K562 (cell line): ENCODE data around the gene BRINP1. TPM values are rescaled to one million over a fixed set of nuclear protein-coding genes. Genes with fewer than 3 reads are reported as not detected.

Experiments used
- ATAC-seq: fragments of 200-7000 bp; cut with Tn5 transposase; 3 replicates; pipeline ENCODE4 v1.9.1; 2020; ENCODE audit warnings: moderate library complexity
- BruUV-seq: library from RNA; stranded (reverse); fragments of 400-500 nt; replicated peaks from 2 replicates; lab custom pipeline; 2021; lab: Mats Ljungman, UMichigan
- CTCF ChIA-PET: fragments of 300-600 bp; formaldehyde crosslinking; extraction: SDS; loops from one replicate; lab custom pipeline; 2021; ENCODE audit warnings: low intra/inter-chr PET ratio; lab: Yijun Ruan, JAX
- POLR2A ChIA-PET: fragments of 300-600, 350-650 bp; sonication (Branson Sonifier 250); formaldehyde crosslinking; extraction: SDS; loops from one replicate; lab custom pipeline; 2021; ENCODE audit warnings: antibody characterized with exemption, inconsistent platforms; lab: Yijun Ruan, JAX
- DNase-seq, 4 experiments: peaks; one replicate each; pipeline versions ENCODE4 v3.0.0 to v3.0.0-alpha.2; 2011 to 2018; ENCODE audit warnings: low spot score in 3 of 4, mixed read lengths in 3 of 4; ENCODE audit errors: extremely low read depth in 1 of 4
- FAIRE-seq: peaks from 2 replicates; lab custom pipeline; 2011; peaks lifted over from hg19 to GRCh38; lab: Jason Lieb, UNC
- H2AFZ ChIP-seq: 2 replicates; pipeline ENCODE4 v1.6.0; 2011; ENCODE audit warnings: low read depth, low read length, control low read depth, inconsistent platforms
- H3K27ac ChIP-seq: fragments of 200-600 bp; 3 replicates; pipeline ENCODE4 v1.8.0; 2011; ENCODE audit warnings: low read depth, mild to moderate bottlenecking, control low read depth, inconsistent platforms, low read length, moderate library complexity, mixed read lengths; ENCODE audit errors: extremely low read depth
- H3K27me3 ChIP-seq, 2 experiments: fragments of 300-600 bp in 1 of 2; 2 replicates in 1 of 2; 3 replicates in 1 of 2; pipeline versions ENCODE4 v1.6.0 to v1.8.0; 2011; ENCODE audit warnings: inconsistent platforms in 2 of 2, low read length in 2 of 2, mild to moderate bottlenecking in 1 of 2, mixed read lengths in 1 of 2, moderate library complexity in 1 of 2; ENCODE audit not compliant: control insufficient read depth in 2 of 2, insufficient read depth in 2 of 2
- H3K36me3 ChIP-seq: fragments of 300-600 bp; 3 replicates; pipeline ENCODE4 v1.8.0; 2011; ENCODE audit warnings: mild to moderate bottlenecking, low read length, inconsistent platforms; ENCODE audit not compliant: control insufficient read depth, insufficient read depth
- H3K4me1 ChIP-seq, 2 experiments: fragments of 200-600 bp in 1 of 2; replicated peaks in 1 of 2; 2 replicates in 1 of 2; 3 replicates in 1 of 2; pipeline versions ENCODE4 v1.5.1 to v1.8.0; 2011; ENCODE audit warnings: inconsistent platforms in 2 of 2, low read length in 2 of 2, mild to moderate bottlenecking in 1 of 2, mixed read lengths in 1 of 2, moderate library complexity in 1 of 2; ENCODE audit not compliant: control insufficient read depth in 2 of 2, insufficient read depth in 2 of 2
- H3K4me2 ChIP-seq: 2 replicates; pipeline ENCODE4 v1.6.1; 2011; ENCODE audit warnings: low read length, control low read depth, inconsistent platforms, mixed read lengths; ENCODE audit not compliant: insufficient read depth
- H3K4me3 ChIP-seq: fragments of 200-600 bp; sonication (generic), shearing (Covaris generic); 2 replicates; pipeline ENCODE4 v1.5.1; 2016; ENCODE audit warnings: control low read depth, inconsistent platforms
- H3K79me2 ChIP-seq: fragments of 200-600 bp; 3 replicates; pipeline ENCODE4 v1.8.0; 2011; ENCODE audit warnings: low read length, inconsistent platforms; ENCODE audit not compliant: control insufficient read depth, insufficient read depth
- H3K9ac ChIP-seq, 2 experiments: 2 replicates each; pipeline versions ENCODE4 v1.6.0 to v1.6.1; 2011; ENCODE audit warnings: low read depth in 2 of 2, low read length in 2 of 2, control low read depth in 1 of 2, inconsistent platforms in 1 of 2, mild to moderate bottlenecking in 1 of 2, mixed read lengths in 1 of 2; ENCODE audit not compliant: insufficient read depth in 1 of 2
- H3K9me1 ChIP-seq: one replicate; pipeline ENCODE4 v1.6.0; 2011; ENCODE audit warnings: inconsistent platforms, mild to moderate bottlenecking, low read length, moderate library complexity; ENCODE audit not compliant: control insufficient read depth, insufficient read depth
- H3K9me3 ChIP-seq: replicated peaks from 2 replicates; pipeline ENCODE4 v1.5.1; 2011; ENCODE audit warnings: low read depth, low read length, inconsistent platforms; ENCODE audit not compliant: control insufficient read depth, insufficient read depth
- H4K20me1 ChIP-seq: replicated peaks from 2 replicates; pipeline ENCODE4 v1.6.1; 2011; ENCODE audit warnings: low read length, inconsistent platforms, mixed read lengths; ENCODE audit not compliant: control insufficient read depth, insufficient read depth
- EWSR1 ChIP-seq: fragments of 450-650 bp; IDR thresholded peaks from 2 replicates; pipeline ENCODE4 v1.6.1; 2018; ENCODE audit warnings: borderline replicate concordance, mild to moderate bottlenecking, low read depth, moderate library complexity; ENCODE audit not compliant: partially characterized antibody
- KDM4B ChIP-seq, 2 experiments: fragments of 450-650 bp in 1 of 2; sonication (generic) in 1 of 2; IDR thresholded peaks; 2 replicates each; pipeline ENCODE4 v1.6.1; 2016 to 2017; ENCODE audit warnings: borderline replicate concordance in 2 of 2, antibody characterized with exemption in 1 of 2, low read depth in 1 of 2, mild to moderate bottlenecking in 1 of 2
- RBM34 ChIP-seq: fragments of 200-400 bp; formaldehyde crosslinking; IDR thresholded peaks from 2 replicates; pipeline ENCODE4 v1.6.1; 2018; ENCODE audit warnings: low read length, borderline replicate concordance; ENCODE audit not compliant: insufficient read depth
- SMARCA5 ChIP-seq: fragments of 450-650 bp; IDR thresholded peaks from 2 replicates; pipeline ENCODE4 v1.6.1; 2016
- TAF7 ChIP-seq: fragments of 450-650 bp; IDR thresholded peaks from 2 replicates; pipeline ENCODE4 v1.6.1; 2016; ENCODE audit warnings: missing genetic modification characterization, missing compliant biosample characterization
- ZNF184 ChIP-seq: sonication (generic); formaldehyde crosslinking; IDR thresholded peaks from 2 replicates; pipeline ENCODE4 v1.5.0; 2020; ENCODE audit warnings: missing genetic modification reagents
- WGBS: fragments of 100-300 bp; shearing (Covaris generic); methylation state at CpG from one replicate; pipeline ENCODE4 v1.1.6; 2016; ENCODE audit warnings: low coverage, mixed read lengths; ENCODE audit not compliant: insufficient coverage; ENCODE audit errors: missing lambda C conversion rate; 5-methylcytosine and 5-hydroxymethylcytosine counted together
- in situ Hi-C: fragments of 300-500 bp; cut with MboI; formaldehyde crosslinking; loops from 4 replicates; pipeline ENCODE4 v1.15.0; 2018; ENCODE audit warnings: inconsistent platforms, mixed read lengths
- intact Hi-C: fragments of 100-400 bp; cut with micrococcal nuclease; formaldehyde crosslinking; loops from 2 replicates; pipeline ENCODE4 v1.14.2; 2022
- polyA plus RNA-seq, 8 experiments: library from polyadenylated mRNA; depleted of rRNA in 4 of 8; stranded (reverse) in 5 of 8; unstranded in 3 of 8; fragments of >200 nt; fragmentation: Nextera tagmentation in 2 of 8; fragmentation: Illumina TruSeq in 1 of 8; extraction: Ambion mirVana in 2 of 8; extraction: Trizol in 1 of 8; gene quantifications; 2 replicates each; pipeline versions ENCODE4 v1.2.1 to v1.2.3, GENCODE V29; 2011 to 2014; ENCODE audit warnings: inconsistent platforms in 1 of 8, missing spikeins in 1 of 8
- total RNA-seq, 7 experiments: library from RNA; depleted of rRNA in 6 of 7; stranded (reverse); fragments of >200 nt in 6 of 7; fragmentation: Illumina TruSeq in 2 of 7; extraction: Trizol in 2 of 7; gene quantifications; 2 replicates each; pipeline versions ENCODE4 v1.2.1 to v1.2.3, GENCODE V29; 2011 to 2021; ENCODE audit warnings: low replicate concordance in 1 of 7
- TF ChIP-seq, protein P1 (sequence below): fragments of 250-450 bp; sonication (Bioruptor Pico); IDR thresholded peaks from 2 replicates; pipeline ENCODE4 v1.5.0; 2021; ENCODE audit warnings: mild to moderate bottlenecking, moderate library complexity
- TF ChIP-seq, protein P2 (sequence below): fragments of 450-650 bp; formaldehyde crosslinking; IDR thresholded peaks from 2 replicates; pipeline ENCODE4 v1.4.0; 2020; ENCODE audit warnings: mild to moderate bottlenecking, moderate library complexity
- TF ChIP-seq, protein P3 (sequence below): fragments of 150-350 bp; IDR thresholded peaks from 2 replicates; pipeline ENCODE4 v1.6.1; 2014; ENCODE audit warnings: low read depth, mild to moderate bottlenecking, low read length, borderline replicate concordance

Gene BRINP1
- total and polyA plus RNA-seq, 9 of the 15 experiments (the other 6 are each of a cell fraction or from before 2014, with no cell fraction given) = not detected

DNA sequence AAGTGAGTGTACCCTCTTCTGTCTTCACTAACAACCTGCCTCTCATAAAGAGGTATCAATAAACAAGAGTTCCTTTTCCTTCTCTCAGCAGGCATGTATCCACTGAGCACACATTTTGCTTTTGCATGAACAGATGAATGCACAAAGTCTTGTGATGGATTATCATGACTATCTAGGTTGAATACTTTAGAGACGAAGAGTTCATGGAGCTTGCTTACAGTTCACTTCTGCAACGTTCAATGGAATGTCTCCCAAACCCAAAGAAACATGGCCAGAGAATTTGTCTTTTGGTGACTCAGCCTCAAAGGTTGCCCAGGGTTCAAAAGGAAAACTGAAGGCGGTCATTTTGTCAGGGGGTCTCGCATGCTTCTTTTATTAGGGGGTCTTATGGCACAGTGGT is 55.4 kb downstream of the BRINP1 start (continued):
- TF ChIP-seq, protein P1, sequence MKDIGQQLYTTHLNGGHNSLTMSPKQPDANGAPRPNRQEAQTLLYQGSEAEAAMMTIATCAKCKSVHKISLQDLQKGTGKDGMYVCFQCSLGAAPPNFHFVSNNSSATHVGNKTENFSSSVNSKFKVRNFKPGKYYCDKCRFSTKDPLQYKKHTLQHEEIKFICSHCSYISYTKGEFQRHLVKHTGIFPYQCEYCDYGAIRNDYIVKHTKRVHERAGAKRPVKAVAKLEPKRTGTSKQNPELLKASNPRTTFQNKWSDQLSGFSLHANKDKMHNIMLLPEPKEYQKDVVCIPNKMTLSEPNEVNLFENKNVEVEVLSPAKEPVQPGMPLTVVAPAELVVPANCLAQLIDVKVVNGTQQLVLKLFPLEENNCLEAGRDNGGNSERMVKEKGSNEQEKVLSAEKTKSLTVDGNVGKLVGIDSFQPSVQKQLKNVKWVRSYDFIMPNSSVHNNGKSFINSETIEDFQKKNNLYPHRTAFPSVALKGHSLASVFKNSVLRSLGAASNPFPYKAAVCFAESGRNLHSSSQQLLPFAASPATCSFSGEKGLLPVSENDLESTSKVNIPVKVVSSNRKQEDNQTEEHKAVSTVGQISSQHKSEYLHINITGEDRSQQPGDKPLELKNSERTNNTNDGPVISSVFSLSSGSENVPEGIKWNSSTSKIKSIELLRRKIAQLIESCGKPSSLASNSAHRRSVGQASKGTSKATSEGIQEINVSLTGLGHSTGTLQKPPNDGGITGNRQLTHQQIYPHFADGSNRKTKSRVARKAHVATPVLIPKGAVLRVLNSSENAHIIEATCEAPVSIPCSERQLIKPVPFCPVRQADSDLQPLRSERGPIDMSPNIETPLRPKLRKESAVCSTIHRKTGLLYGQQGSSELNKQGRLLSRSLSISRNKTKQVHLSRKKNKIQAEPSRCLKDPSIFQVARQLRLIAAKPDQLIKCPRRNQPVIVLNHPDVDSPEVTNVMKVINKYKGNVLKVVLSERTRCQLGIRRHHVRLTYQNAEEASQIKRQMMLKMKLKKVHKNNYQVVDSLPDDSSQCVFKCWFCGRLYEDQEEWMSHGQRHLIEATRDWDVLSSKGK (CRISPR knock-in tag) = no peak
- TF ChIP-seq EWSR1 = no peak
- no peak for TF ChIP-seq RBM34

DNA sequence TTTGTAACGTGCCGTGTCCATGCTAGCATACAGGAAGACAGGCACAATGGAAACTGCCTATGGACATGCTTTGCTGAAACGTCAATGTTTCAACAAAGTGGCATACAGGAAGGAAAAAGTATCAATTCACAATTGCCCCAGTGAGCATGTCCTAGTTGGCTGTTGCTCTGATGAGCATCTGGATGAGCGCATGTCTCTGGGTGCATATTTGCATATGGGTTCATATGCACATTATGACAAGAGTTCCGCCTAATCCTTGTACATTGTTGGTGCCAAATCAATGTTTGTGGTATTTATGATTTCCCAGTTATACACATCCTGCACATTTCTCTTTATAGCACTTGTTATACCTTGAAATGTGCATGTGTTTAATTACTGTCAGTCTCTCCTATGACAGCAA is 58.5 kb downstream of the BRINP1 start:
- FAIRE-seq (no peak), DNase-seq (no peak), ATAC-seq (no peak)
- no peak overlapping the region for H3K9ac ChIP-seq
- H3K4me1 ChIP-seq = no peaks in the 10 kb centered on the region
- H3K27ac ChIP-seq = no peak overlapping the region
- H3K9me3 ChIP-seq = no peaks in the 10 kb centered on the region; the same call in 1 of the 2 replicates
- no peaks in the 10 kb centered on the region for H3K9me1 ChIP-seq
- H3K27me3 ChIP-seq = no peaks in the 10 kb centered on the region
- TF ChIP-seq SMARCA5 (no peak), KDM4B (IDR thresholded peaks at IDR 0.05; ENCODE audit: borderline replicate concordance in 2 of 2, low read depth in 1 of 2) (no peak), ZNF184 (no peak), TAF7 (tag) (no peak)
- TF ChIP-seq, protein P2, sequence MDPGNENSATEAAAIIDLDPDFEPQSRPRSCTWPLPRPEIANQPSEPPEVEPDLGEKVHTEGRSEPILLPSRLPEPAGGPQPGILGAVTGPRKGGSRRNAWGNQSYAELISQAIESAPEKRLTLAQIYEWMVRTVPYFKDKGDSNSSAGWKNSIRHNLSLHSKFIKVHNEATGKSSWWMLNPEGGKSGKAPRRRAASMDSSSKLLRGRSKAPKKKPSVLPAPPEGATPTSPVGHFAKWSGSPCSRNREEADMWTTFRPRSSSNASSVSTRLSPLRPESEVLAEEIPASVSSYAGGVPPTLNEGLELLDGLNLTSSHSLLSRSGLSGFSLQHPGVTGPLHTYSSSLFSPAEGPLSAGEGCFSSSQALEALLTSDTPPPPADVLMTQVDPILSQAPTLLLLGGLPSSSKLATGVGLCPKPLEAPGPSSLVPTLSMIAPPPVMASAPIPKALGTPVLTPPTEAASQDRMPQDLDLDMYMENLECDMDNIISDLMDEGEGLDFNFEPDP (CRISPR knock-in tag) = no peak
- TF ChIP-seq, protein P3, sequence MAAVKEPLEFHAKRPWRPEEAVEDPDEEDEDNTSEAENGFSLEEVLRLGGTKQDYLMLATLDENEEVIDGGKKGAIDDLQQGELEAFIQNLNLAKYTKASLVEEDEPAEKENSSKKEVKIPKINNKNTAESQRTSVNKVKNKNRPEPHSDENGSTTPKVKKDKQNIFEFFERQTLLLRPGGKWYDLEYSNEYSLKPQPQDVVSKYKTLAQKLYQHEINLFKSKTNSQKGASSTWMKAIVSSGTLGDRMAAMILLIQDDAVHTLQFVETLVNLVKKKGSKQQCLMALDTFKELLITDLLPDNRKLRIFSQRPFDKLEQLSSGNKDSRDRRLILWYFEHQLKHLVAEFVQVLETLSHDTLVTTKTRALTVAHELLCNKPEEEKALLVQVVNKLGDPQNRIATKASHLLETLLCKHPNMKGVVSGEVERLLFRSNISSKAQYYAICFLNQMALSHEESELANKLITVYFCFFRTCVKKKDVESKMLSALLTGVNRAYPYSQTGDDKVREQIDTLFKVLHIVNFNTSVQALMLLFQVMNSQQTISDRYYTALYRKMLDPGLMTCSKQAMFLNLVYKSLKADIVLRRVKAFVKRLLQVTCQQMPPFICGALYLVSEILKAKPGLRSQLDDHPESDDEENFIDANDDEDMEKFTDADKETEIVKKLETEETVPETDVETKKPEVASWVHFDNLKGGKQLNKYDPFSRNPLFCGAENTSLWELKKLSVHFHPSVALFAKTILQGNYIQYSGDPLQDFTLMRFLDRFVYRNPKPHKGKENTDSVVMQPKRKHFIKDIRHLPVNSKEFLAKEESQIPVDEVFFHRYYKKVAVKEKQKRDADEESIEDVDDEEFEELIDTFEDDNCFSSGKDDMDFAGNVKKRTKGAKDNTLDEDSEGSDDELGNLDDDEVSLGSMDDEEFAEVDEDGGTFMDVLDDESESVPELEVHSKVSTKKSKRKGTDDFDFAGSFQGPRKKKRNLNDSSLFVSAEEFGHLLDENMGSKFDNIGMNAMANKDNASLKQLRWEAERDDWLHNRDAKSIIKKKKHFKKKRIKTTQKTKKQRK = no peak
- BruUV-seq = no TSS peak
- no peaks in the 10 kb centered on the region for H3K79me2 ChIP-seq
- intact Hi-C loops = no loop called here
- WGBS = 0% methylated on average over 5 of the region's 5 CpGs
- CTCF ChIA-PET = no interaction called here
- H3K4me2 ChIP-seq = no peak overlapping the region
- H3K36me3 ChIP-seq = no peaks in the 10 kb centered on the region
- no peaks in the 10 kb centered on the region for H4K20me1 ChIP-seq
- H3K4me3 ChIP-seq = no peak overlapping the region
- POLR2A ChIA-PET = no interaction called here
- H2AFZ ChIP-seq = no peak overlapping the region
- in situ Hi-C loops = no loop called here
